Astrocyte of the spinal cord (primary cell): Measurements from ENCODE around the gene RNF11.
"Not testable (repeated sequence)": the region's sequence is repeated elsewhere in the genome, so short reads cannot be mapped to it uniquely, and the experiment has no call there.

Experiments used
- DNase-seq: peaks from one replicate; pipeline ENCODE4 v3.0.0; 2011; ENCODE audit warnings: low read depth, low spot score
- H3K4me3 ChIP-seq: 2 replicates; pipeline ENCODE4 v1.5.1; 2011; ENCODE audit warnings: low read depth, mild to moderate bottlenecking, low read length, moderate library complexity
- CTCF ChIP-seq: IDR thresholded peaks from 2 replicates; pipeline ENCODE4 v1.5.1; 2012; ENCODE audit warnings: low read depth, mild to moderate bottlenecking, low read length, inconsistent platforms
- in situ Hi-C: cut with HindIII; loops from 2 replicates; pipeline ENCODE4 v1.10.0; 2017; ENCODE audit warnings: low sequenced_read_pairs

Gene RNF11

GRCh38 chr1:51216631-51217030 is 19.4 kb upstream of the RNF11 start:
- in situ Hi-C loops = no loop called here
- no peak overlapping the region for H3K4me3 ChIP-seq
- DNase-seq = no peak
- no peak for TF ChIP-seq CTCF

GRCh38 chr1:51217101-51217500 is 19.0 kb upstream of the RNF11 start:
- no peak overlapping the region for H3K4me3 ChIP-seq
- DNase-seq = no peak
- TF ChIP-seq CTCF = no peak
- in situ Hi-C loops = no loop called here

GRCh38 chr1:51218570-51218969 is 17.5 kb upstream of the RNF11 start:
- in situ Hi-C loops = no loop called here
- no peak overlapping the region for H3K4me3 ChIP-seq
- no peak for TF ChIP-seq CTCF
- no peak for DNase-seq

- no peak overlapping the region for H3K4me3 ChIP-seq
- DNase-seq = no peak
- in situ Hi-C loops = no loop called here
- no peak for TF ChIP-seq CTCF
These were observed 17.1 kb upstream of the RNF11 start for GRCh38 chr1:51219022-51219421.

GRCh38 chr1:51221529-51221928 is 14.5 kb upstream of the RNF11 start:
- H3K4me3 ChIP-seq, DNase-seq, in situ Hi-C loops: not testable (repeated sequence)

GRCh38 chr1:51222136-51222787 is 13.8 kb upstream of the RNF11 start:
- in situ Hi-C loops = no loop called here
- no peak for DNase-seq
- no peak overlapping the region for H3K4me3 ChIP-seq
- TF ChIP-seq CTCF = no peak

GRCh38 chr1:51222809-51223208 is 13.3 kb upstream of the RNF11 start:
- no peak for DNase-seq
- TF ChIP-seq CTCF = no peak
- in situ Hi-C loops = no loop called here
- H3K4me3 ChIP-seq = no peak overlapping the region
